HepG2 (cell line): ENCODE measurements around the gene TOP1. TPM values are rescaled to one million over a fixed set of nuclear protein-coding genes. Genes with fewer than 3 reads are reported as not detected.
A peak's percentile ranks its signal among the peaks of the same experiment; 100 is the strongest.

Experiments
- ATAC-seq: fragments of 200-7000 bp; cut with Tn5 transposase; 3 replicates; pipeline ENCODE4 v1.9.1; 2020; ENCODE audit warnings: mild to moderate bottlenecking, moderate library complexity
- BruUV-seq: library from RNA; stranded (reverse); fragments of 400-500 nt; replicated peaks from 2 replicates; lab custom pipeline; 2021; lab: Mats Ljungman, UMichigan
- CTCF ChIA-PET: fragments of 300-600 bp; formaldehyde crosslinking; extraction: SDS; loops from one replicate; lab custom pipeline; 2021; ENCODE audit warnings: low total read pairs, inconsistent platforms, low intra/inter-chr PET ratio; lab: Yijun Ruan, JAX
- POLR2A ChIA-PET: fragments of 350-600 bp; sonication (Branson Sonifier 250); formaldehyde crosslinking; loops from one replicate; lab custom pipeline; 2020; ENCODE audit warnings: antibody characterized with exemption, inconsistent platforms; lab: Yijun Ruan, JAX
- DNase-seq: peaks from one replicate; pipeline ENCODE4 v3.0.0-alpha.2; 2015; ENCODE audit warnings: low spot score
- FAIRE-seq: peaks from 3 replicates; lab custom pipeline; 2011; peaks lifted over from hg19 to GRCh38; lab: Jason Lieb, UNC
- H2AFZ ChIP-seq: one replicate; pipeline ENCODE4 v1.6.1; 2011; ENCODE audit warnings: low read length, inconsistent platforms
- H3K27ac ChIP-seq: fragments of 300-600 bp; 3 replicates; pipeline ENCODE4 v1.8.0; 2011; ENCODE audit warnings: mixed run types, mild to moderate bottlenecking, mixed read lengths, low read length, inconsistent platforms; ENCODE audit not compliant: insufficient read depth; ENCODE audit errors: extremely low read length
- H3K27me3 ChIP-seq, 2 experiments: fragments of 200-600 bp in 1 of 2; 2 replicates in 1 of 2; 3 replicates in 1 of 2; pipeline versions ENCODE4 v1.6.0 to v1.8.0; 2011; ENCODE audit warnings: low read length in 2 of 2, mild to moderate bottlenecking in 2 of 2, moderate library complexity in 2 of 2, inconsistent platforms in 1 of 2; ENCODE audit not compliant: insufficient read depth in 2 of 2, control insufficient read depth in 1 of 2
- H3K36me3 ChIP-seq, 2 experiments: fragments of 200-600 bp in 1 of 2; replicated peaks in 1 of 2; 2 replicates in 1 of 2; 3 replicates in 1 of 2; pipeline versions ENCODE4 v1.5.1 to v1.8.0; 2011; ENCODE audit warnings: low read length in 2 of 2, inconsistent platforms in 1 of 2; ENCODE audit not compliant: insufficient read depth in 2 of 2, control insufficient read depth in 1 of 2
- H3K4me1 ChIP-seq: 2 replicates; pipeline ENCODE4 v1.5.1; 2012; ENCODE audit warnings: low read length, inconsistent platforms; ENCODE audit not compliant: insufficient read depth
- H3K4me2 ChIP-seq: 2 replicates; pipeline ENCODE4 v1.6.0; 2011; ENCODE audit warnings: low read depth, low read length, inconsistent platforms
- H3K4me3 ChIP-seq, 3 experiments: fragments of 200-600 bp in 1 of 3; sonication (generic), shearing (Covaris generic) in 1 of 3; replicated peaks in 1 of 3; 2 replicates each; pipeline ENCODE4 v1.5.1; 2011 to 2016; ENCODE audit warnings: low read length in 3 of 3, inconsistent platforms in 2 of 3, low read depth in 2 of 3, mild to moderate bottlenecking in 2 of 3, control low read depth in 1 of 3, mixed read lengths in 1 of 3; ENCODE audit not compliant: insufficient read depth in 1 of 3
- H3K79me2 ChIP-seq: one replicate; pipeline ENCODE4 v1.6.1; 2011; ENCODE audit warnings: low read length, inconsistent platforms; ENCODE audit not compliant: insufficient read depth
- H3K9ac ChIP-seq: 2 replicates; pipeline ENCODE4 v1.6.0; 2011; ENCODE audit warnings: mild to moderate bottlenecking, low read depth, low read length, inconsistent platforms; ENCODE audit not compliant: insufficient read depth
- H3K9me3 ChIP-seq: 2 replicates; pipeline ENCODE4 v1.5.1; 2012; ENCODE audit warnings: mild to moderate bottlenecking, low read length
- H4K20me1 ChIP-seq: 2 replicates; pipeline ENCODE4 v1.6.0; 2011; ENCODE audit warnings: inconsistent platforms, mild to moderate bottlenecking, low read length, moderate library complexity; ENCODE audit not compliant: insufficient read depth
- ERF ChIP-seq: IDR thresholded peaks from 2 replicates; pipeline ENCODE4 v1.6.1; 2018; ENCODE audit warnings: missing biosample characterization, missing genetic modification reagents
- FOXK1 ChIP-seq: sonication (generic); formaldehyde crosslinking; IDR thresholded peaks from 2 replicates; pipeline ENCODE4 v1.4.0; 2020; ENCODE audit warnings: low read depth, missing genetic modification reagents, borderline replicate concordance
- HOXA3 ChIP-seq: sonication (generic); formaldehyde crosslinking; IDR thresholded peaks from 2 replicates; pipeline ENCODE4 v1.5.0; 2020; ENCODE audit warnings: missing genetic modification reagents
- HOXA9 ChIP-seq: sonication (generic); formaldehyde crosslinking; IDR thresholded peaks from 2 replicates; pipeline ENCODE4 v1.8.1; 2022; ENCODE audit warnings: missing genetic modification reagents, mild to moderate bottlenecking, moderate library complexity, borderline replicate concordance
- JUN ChIP-seq: sonication (generic); formaldehyde crosslinking; IDR thresholded peaks from 2 replicates; pipeline ENCODE4 v1.4.0; 2020; ENCODE audit warnings: mild to moderate bottlenecking, missing genetic modification reagents
- MIER2 ChIP-seq: IDR thresholded peaks from 2 replicates; pipeline ENCODE4 v1.6.1; 2016; ENCODE audit warnings: missing biosample characterization, missing genetic modification reagents
- MYC ChIP-seq: sonication (generic); formaldehyde crosslinking; IDR thresholded peaks from 2 replicates; pipeline ENCODE4 v1.9.0; 2021; ENCODE audit warnings: missing genetic modification reagents, borderline replicate concordance
- TARDBP ChIP-seq: sonication (generic); formaldehyde crosslinking; IDR thresholded peaks from 2 replicates; pipeline ENCODE4 v1.8.0; 2022; ENCODE audit warnings: mild to moderate bottlenecking, missing genetic modification reagents
- TGIF2 ChIP-seq: IDR thresholded peaks from 2 replicates; pipeline ENCODE4 v1.6.1; 2016; ENCODE audit warnings: control low read depth, missing compliant biosample characterization
- YY1 ChIP-seq: IDR thresholded peaks from 2 replicates; pipeline ENCODE4 v1.6.1; 2011; ENCODE audit warnings: low read length, low read depth, moderate library complexity, mild to moderate bottlenecking; ENCODE audit not compliant: insufficient read depth, insufficient replicate concordance
- ZFP36L2 ChIP-seq: sonication (generic); formaldehyde crosslinking; IDR thresholded peaks from 2 replicates; pipeline ENCODE4 v1.4.0; 2020; ENCODE audit warnings: missing genetic modification reagents
- ZNF335 ChIP-seq: sonication (generic); formaldehyde crosslinking; IDR thresholded peaks from 2 replicates; pipeline ENCODE4 v1.4.0; 2020; ENCODE audit warnings: missing genetic modification reagents
- ZNF468 ChIP-seq: sonication (generic); formaldehyde crosslinking; IDR thresholded peaks from 2 replicates; pipeline ENCODE4 v1.8.0; 2022; ENCODE audit warnings: mild to moderate bottlenecking, moderate library complexity, missing genetic modification reagents
- ZNF510 ChIP-seq: sonication (generic); formaldehyde crosslinking; IDR thresholded peaks from 2 replicates; pipeline ENCODE4 v1.4.0; 2020; ENCODE audit warnings: low read depth, mild to moderate bottlenecking, missing genetic modification reagents
- ZNF713 ChIP-seq: sonication (generic); formaldehyde crosslinking; IDR thresholded peaks from 2 replicates; pipeline ENCODE4 v1.4.0; 2020; ENCODE audit warnings: mild to moderate bottlenecking, missing genetic modification reagents
- ZNF768 ChIP-seq: sonication (generic); formaldehyde crosslinking; IDR thresholded peaks from 2 replicates; pipeline ENCODE4 v1.4.0; 2020; ENCODE audit warnings: missing genetic modification reagents
- WGBS: methylation state at CpG from one replicate; pipeline ENCODE4 v1.1.6; 2017; ENCODE audit warnings: low lambda C conversion rate; 5-methylcytosine and 5-hydroxymethylcytosine counted together
- in situ Hi-C: cut with HindIII; loops from 2 replicates; pipeline ENCODE4 v1.10.0; 2017; ENCODE audit warnings: low pct_unique_long_range_greater_than_20kb; ENCODE audit not compliant: extremely low pct_ligation_motif_present
- intact Hi-C: fragments of 100-400 bp; cut with micrococcal nuclease; formaldehyde crosslinking; loops from one replicate; pipeline ENCODE4 v1.10.0; 2022; ENCODE audit not compliant: unreplicated experiment
- polyA plus RNA-seq, 8 experiments: library from polyadenylated mRNA; depleted of rRNA in 3 of 8; stranded (reverse) in 7 of 8; unstranded in 1 of 8; fragments of >200 nt; fragmentation: Illumina TruSeq in 4 of 8; extraction: Trizol in 4 of 8; gene quantifications; 2 replicates each; pipeline versions ENCODE4 v1.2.1 to v1.2.3, GENCODE V29; 2011 to 2016; ENCODE audit warnings: low read depth in 4 of 8, missing spikeins in 1 of 8, mixed read lengths in 1 of 8; ENCODE audit not compliant: insufficient read depth in 1 of 8
- total RNA-seq, 5 experiments: library from RNA; depleted of rRNA; stranded (reverse); fragments of >200 nt; fragmentation: Illumina TruSeq; extraction: Trizol; gene quantifications; 2 replicates each; pipeline ENCODE4 v1.2.3, GENCODE V29; 2016; ENCODE audit warnings: low read depth in 1 of 5
- TF ChIP-seq, protein P1 (sequence below): IDR thresholded peaks from 2 replicates; pipeline ENCODE4 v1.6.1; 2016; ENCODE audit warnings: low read depth, borderline replicate concordance
- TF ChIP-seq, protein P2 (sequence below): sonication (generic); formaldehyde crosslinking; IDR thresholded peaks from 2 replicates; pipeline ENCODE4 v1.4.0; 2020; ENCODE audit warnings: missing genetic modification reagents
- TF ChIP-seq, protein P3 (sequence below): sonication (generic); formaldehyde crosslinking; IDR thresholded peaks from 2 replicates; pipeline ENCODE4 v1.9.0; 2022; ENCODE audit warnings: low read depth, missing genetic modification reagents
- TF ChIP-seq, protein P4 (sequence below): conservative IDR thresholded peaks from 2 replicates; pipeline ENCODE4 v1.6.1; 2018; ENCODE audit warnings: missing genetic modification reagents

TOP1 gene
- total and polyA plus RNA-seq, 2 of the 13 experiments (the other 11 are each of a cell fraction or from before 2014, with no cell fraction given): 10.2 to 19.4 TPM

DNA sequence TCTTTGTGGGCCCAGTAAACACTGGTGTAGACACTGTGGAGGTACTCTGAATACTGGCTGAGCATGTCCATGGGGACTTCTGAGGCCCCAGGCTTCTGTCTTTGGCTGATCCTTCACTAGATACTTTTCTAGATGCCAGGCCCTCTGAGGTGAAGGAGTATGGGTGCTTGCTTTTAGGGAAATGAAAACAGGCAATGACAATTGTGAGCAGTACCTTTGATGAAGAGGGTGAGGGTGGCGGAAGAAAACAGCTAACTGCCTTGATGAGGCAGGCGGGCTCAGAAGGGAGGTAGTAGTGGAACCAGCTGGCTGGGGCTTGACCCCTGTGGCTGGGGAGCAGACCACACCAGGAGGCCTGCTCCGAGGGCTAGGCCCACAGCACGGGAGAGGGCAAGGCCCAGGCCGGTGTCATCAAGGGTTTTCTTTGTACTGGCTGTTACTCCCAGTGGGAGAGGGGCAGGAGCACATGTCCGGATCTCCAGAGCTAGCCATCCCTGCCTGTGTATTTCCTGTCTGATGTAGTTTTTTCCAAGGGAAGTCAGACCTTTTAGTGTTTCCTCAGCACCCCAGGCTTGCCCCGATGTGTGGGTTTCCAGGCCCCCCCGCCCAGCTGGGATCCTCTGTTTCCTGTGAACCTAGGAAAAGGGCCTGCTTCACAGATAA lies 112.7 kb downstream of the TOP1 start (continued):
- TF ChIP-seq TARDBP (CRISPR knock-in tag) (peak; percentile 54; the same call in 1 of the 2 replicates), MYC (CRISPR knock-in tag) (peak; percentile 38; the same call in 1 of the 2 replicates), JUN (0 out of 2 replicates have a peak, but pooled peaks have one; percentile 19), FOXK1 (CRISPR knock-in tag) (no peak), HOXA3 (CRISPR knock-in tag) (0 out of 2 replicates have a peak, but pooled peaks have one; percentile 4)
- TF ChIP-seq, protein P1, sequence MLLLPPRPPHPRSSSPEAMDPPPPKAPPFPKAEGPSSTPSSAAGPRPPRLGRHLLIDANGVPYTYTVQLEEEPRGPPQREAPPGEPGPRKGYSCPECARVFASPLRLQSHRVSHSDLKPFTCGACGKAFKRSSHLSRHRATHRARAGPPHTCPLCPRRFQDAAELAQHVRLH: no peak
- TF ChIP-seq, all 625 proteins: peak for 57

DNA sequence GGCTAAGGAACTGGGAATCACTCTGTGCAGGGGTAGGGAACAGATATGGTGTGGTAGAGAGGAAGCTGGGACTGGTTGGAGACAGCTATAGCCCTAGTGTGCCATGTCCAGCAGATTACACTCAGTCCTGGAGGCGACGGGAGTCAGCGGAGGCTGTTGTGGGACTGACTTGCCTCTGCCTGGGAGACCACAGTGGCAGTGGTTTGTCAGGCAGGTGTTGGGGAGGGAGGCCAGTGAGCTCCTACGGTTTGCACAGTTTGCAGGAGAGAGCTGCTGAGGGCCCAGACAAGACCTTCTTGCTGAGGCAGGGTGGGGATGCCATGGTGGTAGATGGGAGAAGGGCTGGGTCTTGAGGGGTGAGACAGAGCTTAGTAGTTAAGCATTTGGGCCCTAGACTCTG lies 113.6 kb downstream of the TOP1 start:
- H4K20me1 ChIP-seq: peaks cover 21% of the 10 kb centered on the region
- POLR2A ChIA-PET: interaction anchor here (1.7 kb wide), 1 partner anchor 198 kb away, joined by 6 read pairs; the partner anchor contains the start of gene LPIN3
- in situ Hi-C loops (no loop called here), intact Hi-C loops (no loop called here)
- H3K36me3 ChIP-seq: peaks cover 9 to 21% of the 10 kb centered on the region in 2 experiments
- H3K79me2 ChIP-seq: peaks cover 98% of the 10 kb centered on the region
- H3K9me3 ChIP-seq: no peaks in the 10 kb centered on the region
- H3K27me3 ChIP-seq: no peaks in the 10 kb centered on the region
- no peak for DNase-seq
- no peak for ATAC-seq
- peak overlapping the region; percentile 64 for H3K27ac ChIP-seq
- peaks cover 59% of the 10 kb centered on the region for H3K4me1 ChIP-seq
- H2AFZ ChIP-seq: no peak overlapping the region
- no peak overlapping the region for H3K4me2 ChIP-seq
- WGBS: 96% methylated on average over 4 of the region's 4 CpGs
- no peak for FAIRE-seq
- H3K9ac ChIP-seq: 0 out of 2 replicates have a peak overlapping the region, but pooled peaks have one; percentile 96
- H3K4me3 ChIP-seq: no peak overlapping the region
- CTCF ChIA-PET: no interaction called here
- BruUV-seq: no TSS peak
- TF ChIP-seq ZNF768: 0 out of 2 replicates have a peak, but pooled peaks have one; percentile 25
- TF ChIP-seq TGIF2 (CRISPR knock-in tag): no peak
- no peak for TF ChIP-seq YY1
- TF ChIP-seq, protein P2, sequence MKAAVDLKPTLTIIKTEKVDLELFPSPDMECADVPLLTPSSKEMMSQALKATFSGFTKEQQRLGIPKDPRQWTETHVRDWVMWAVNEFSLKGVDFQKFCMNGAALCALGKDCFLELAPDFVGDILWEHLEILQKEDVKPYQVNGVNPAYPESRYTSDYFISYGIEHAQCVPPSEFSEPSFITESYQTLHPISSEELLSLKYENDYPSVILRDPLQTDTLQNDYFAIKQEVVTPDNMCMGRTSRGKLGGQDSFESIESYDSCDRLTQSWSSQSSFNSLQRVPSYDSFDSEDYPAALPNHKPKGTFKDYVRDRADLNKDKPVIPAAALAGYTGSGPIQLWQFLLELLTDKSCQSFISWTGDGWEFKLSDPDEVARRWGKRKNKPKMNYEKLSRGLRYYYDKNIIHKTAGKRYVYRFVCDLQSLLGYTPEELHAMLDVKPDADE (CRISPR knock-in tag): no peak
- TF ChIP-seq ZNF713 (CRISPR knock-in tag): no peak
- TF ChIP-seq ZNF468 (CRISPR knock-in tag): no peak
- no peak for TF ChIP-seq ZFP36L2 (CRISPR knock-in tag)
- TF ChIP-seq MIER2: no peak
- TF ChIP-seq ZNF335 (CRISPR knock-in tag): no peak
- TF ChIP-seq ZNF510: no peak
- TF ChIP-seq ERF (CRISPR knock-in tag): no peak
- TF ChIP-seq, protein P3, sequence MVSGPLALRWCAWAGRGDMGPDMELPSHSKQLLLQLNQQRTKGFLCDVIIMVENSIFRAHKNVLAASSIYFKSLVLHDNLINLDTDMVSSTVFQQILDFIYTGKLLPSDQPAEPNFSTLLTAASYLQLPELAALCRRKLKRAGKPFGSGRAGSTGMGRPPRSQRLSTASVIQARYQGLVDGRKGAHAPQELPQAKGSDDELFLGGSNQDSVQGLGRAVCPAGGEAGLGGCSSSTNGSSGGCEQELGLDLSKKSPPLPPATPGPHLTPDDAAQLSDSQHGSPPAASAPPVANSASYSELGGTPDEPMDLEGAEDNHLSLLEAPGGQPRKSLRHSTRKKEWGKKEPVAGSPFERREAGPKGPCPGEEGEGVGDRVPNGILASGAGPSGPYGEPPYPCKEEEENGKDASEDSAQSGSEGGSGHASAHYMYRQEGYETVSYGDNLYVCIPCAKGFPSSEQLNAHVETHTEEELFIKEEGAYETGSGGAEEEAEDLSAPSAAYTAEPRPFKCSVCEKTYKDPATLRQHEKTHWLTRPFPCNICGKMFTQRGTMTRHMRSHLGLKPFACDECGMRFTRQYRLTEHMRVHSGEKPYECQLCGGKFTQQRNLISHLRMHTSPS: no peak
- TF ChIP-seq, protein P4, sequence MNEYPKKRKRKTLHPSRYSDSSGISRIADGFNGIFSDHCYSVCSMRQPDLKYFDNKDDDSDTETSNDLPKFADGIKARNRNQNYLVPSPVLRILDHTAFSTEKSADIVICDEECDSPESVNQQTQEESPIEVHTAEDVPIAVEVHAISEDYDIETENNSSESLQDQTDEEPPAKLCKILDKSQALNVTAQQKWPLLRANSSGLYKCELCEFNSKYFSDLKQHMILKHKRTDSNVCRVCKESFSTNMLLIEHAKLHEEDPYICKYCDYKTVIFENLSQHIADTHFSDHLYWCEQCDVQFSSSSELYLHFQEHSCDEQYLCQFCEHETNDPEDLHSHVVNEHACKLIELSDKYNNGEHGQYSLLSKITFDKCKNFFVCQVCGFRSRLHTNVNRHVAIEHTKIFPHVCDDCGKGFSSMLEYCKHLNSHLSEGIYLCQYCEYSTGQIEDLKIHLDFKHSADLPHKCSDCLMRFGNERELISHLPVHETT (CRISPR knock-in tag): no peak
- no peak for TF ChIP-seq HOXA9
